Brain microvascular endothelial cell (primary cell): Measurements from ENCODE around the gene CDK17.
"Not testable (repeated sequence)": the region's sequence is repeated elsewhere in the genome, so short reads cannot be mapped to it uniquely, and the experiment has no call there.

Experiments used
- DNase-seq: peaks from one replicate; pipeline ENCODE4 v3.0.0-alpha.2; 2020
- H3K27ac ChIP-seq: fragments of 250-450 bp; sonication (Bioruptor Pico); 2 replicates; pipeline ENCODE4 v1.5.1; 2020; ENCODE audit warnings: mild to moderate bottlenecking, moderate library complexity
- H3K27me3 ChIP-seq: fragments of 250-450 bp; sonication (Bioruptor Pico); replicated peaks from 2 replicates; pipeline ENCODE4 v1.5.1; 2020; ENCODE audit warnings: mild to moderate bottlenecking
- H3K36me3 ChIP-seq: fragments of 250-450 bp; sonication (Bioruptor Pico); replicated peaks from 2 replicates; pipeline ENCODE4 v1.5.1; 2020; ENCODE audit warnings: mild to moderate bottlenecking
- H3K4me3 ChIP-seq: 2 replicates; pipeline ENCODE4 v1.5.1; 2011; ENCODE audit warnings: low read depth, mild to moderate bottlenecking, control low read depth, low read length, moderate library complexity
- CTCF ChIP-seq: IDR thresholded peaks from 2 replicates; pipeline ENCODE4 v1.5.1; 2011; ENCODE audit warnings: low read depth, mild to moderate bottlenecking, moderate library complexity, low read length, control low read depth, inconsistent platforms; ENCODE audit errors: missing control alignments
- in situ Hi-C: cut with HindIII; loops from 2 replicates; pipeline ENCODE4 v1.10.0; 2017; ENCODE audit warnings: low sequenced_read_pairs, low pct_ligation_motif_present

CDK17 gene

GRCh38 chr12:96412431-96412830 lies 12.2 kb upstream of the CDK17 start:
- H3K36me3 ChIP-seq: no peaks in the 10 kb centered on the region
- in situ Hi-C loops: loop anchor here (25.0 kb wide), 1 partner anchor 100 kb away; no protein-coding TSS in a partner anchor
- DNase-seq: no peak
- no peak for TF ChIP-seq CTCF
- no peak overlapping the region for H3K27ac ChIP-seq
- H3K4me3 ChIP-seq: no peak overlapping the region
- H3K27me3 ChIP-seq: no peaks in the 10 kb centered on the region

- no peaks in the 10 kb centered on the region for H3K27me3 ChIP-seq
- H3K27ac ChIP-seq: no peak overlapping the region
- no peak overlapping the region for H3K4me3 ChIP-seq
- no peak for DNase-seq
- in situ Hi-C loops: loop anchor here (25.0 kb wide), 1 partner anchor 103 kb away; no protein-coding TSS in a partner anchor
- no peak for TF ChIP-seq CTCF
- H3K36me3 ChIP-seq: no peaks in the 10 kb centered on the region
These were observed 9.5 kb upstream of the CDK17 start for GRCh38 chr12:96409731-96410130.

- TF ChIP-seq CTCF: no peak
- Histone ChIP-seq H3K27me3 (no peaks in the 10 kb centered on the region), H3K27ac (no peak overlapping the region), H3K4me3 (no peak overlapping the region), H3K36me3 (no peaks in the 10 kb centered on the region)
- in situ Hi-C loops: loop anchor here (25.0 kb wide), 1 partner anchor 103 kb away; no protein-coding TSS in a partner anchor
- DNase-seq: no peak
These were observed 8.8 kb upstream of the CDK17 start for GRCh38 chr12:96408993-96409392.

- H3K27me3 ChIP-seq, H3K27ac ChIP-seq, DNase-seq, H3K36me3 ChIP-seq, H3K4me3 ChIP-seq: not testable (repeated sequence)
- in situ Hi-C loops: loop anchor here (25.0 kb wide), 1 partner anchor 105 kb away; no protein-coding TSS in a partner anchor
These were observed 7.3 kb upstream of the CDK17 start for GRCh38 chr12:96407429-96408097.

- TF ChIP-seq CTCF: no peak
- in situ Hi-C loops: loop anchor here (25.0 kb wide), 1 partner anchor 108 kb away; no protein-coding TSS in a partner anchor
- Histone ChIP-seq H3K4me3 (no peak overlapping the region), H3K27me3 (no peaks in the 10 kb centered on the region), H3K36me3 (peaks cover 2% of the 10 kb centered on the region), H3K27ac (no peak overlapping the region)
- no peak for DNase-seq
These were observed 4.5 kb upstream of the CDK17 start for GRCh38 chr12:96404696-96405095.

- in situ Hi-C loops: loop anchor here (25.0 kb wide), 1 partner anchor 108 kb away; no protein-coding TSS in a partner anchor
- no peak for DNase-seq
- no peak for TF ChIP-seq CTCF
These were observed 3.6 kb upstream of the CDK17 start for GRCh38 chr12:96403870-96404269.

GRCh38 chr12:96402522-96402921 lies 2.3 kb upstream of the CDK17 start:
- in situ Hi-C loops: loop anchor here (25.0 kb wide), 1 partner anchor 110 kb away; no protein-coding TSS in a partner anchor
- H3K27ac ChIP-seq, H3K27me3 ChIP-seq, H3K36me3 ChIP-seq, H3K4me3 ChIP-seq, DNase-seq: not testable (repeated sequence)

More at GRCh38 chr12:96403870-96404269, 3.6 kb upstream of the CDK17 start:
- Histone ChIP-seq H3K4me3 (no peak overlapping the region), H3K36me3 (peaks cover 6% of the 10 kb centered on the region), H3K27me3 (no peaks in the 10 kb centered on the region), H3K27ac (no peak overlapping the region)
